NCI-H2029 (cell line): Measurements from ENCODE around the gene FARP1.

Experiments
- DNase-seq: peaks from one replicate; lab custom pipeline; 2025; lab: John Stamatoyannopoulos, UW

The FARP1 gene

GRCh38 chr13:98141509-98142379, 1.1 kb upstream of the FARP1 start:
- no peak for DNase-seq

DNA sequence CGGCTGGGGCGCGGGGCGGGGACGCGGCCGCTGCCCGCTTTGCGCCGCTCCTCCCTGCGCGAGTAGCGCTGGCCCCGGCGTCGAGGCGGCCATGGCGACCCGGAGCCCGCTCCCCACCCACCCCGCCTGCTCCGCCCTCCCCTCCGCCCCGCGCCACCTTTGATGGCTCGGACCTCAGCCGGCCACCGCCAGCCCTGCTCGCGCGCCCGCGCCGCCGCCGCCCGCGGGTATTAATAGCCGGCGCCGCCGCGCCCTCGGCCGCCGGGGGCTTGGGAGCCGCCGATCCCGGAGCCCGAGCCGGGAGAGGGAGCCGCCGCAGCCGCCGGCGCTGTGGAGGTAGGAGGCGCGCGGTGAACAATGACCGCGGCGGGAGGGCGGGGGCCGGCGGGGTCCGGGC, 261 bp downstream of the FARP1 start:
- no peak for DNase-seq

DNA sequence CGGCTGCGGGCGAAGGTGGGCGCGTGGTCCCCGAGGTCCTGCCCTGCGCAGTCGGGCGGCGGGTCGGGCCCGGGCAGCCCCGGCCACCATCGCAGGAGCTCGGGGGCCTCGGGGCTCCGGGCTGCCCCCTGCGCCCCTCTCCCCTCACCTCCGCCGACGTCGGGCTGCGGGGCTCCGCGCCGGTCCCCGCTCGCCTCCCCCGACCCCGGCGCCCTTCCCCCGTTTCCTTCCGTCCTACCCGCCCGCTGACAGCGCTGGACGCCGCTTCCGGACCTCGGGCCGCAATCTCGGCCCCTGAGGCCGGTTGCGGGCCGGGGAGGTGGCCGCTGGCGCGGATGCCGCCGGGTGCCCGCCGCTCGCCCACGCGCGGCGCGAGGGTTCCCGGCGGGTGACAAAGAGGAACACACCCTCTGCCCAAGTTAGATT, 720 bp downstream of the FARP1 start:
- DNase-seq: no peak

- DNase-seq: no peak
Observed at GRCh38 chr13:98144027-98144741, 1.3 kb downstream of the FARP1 start.

DNA sequence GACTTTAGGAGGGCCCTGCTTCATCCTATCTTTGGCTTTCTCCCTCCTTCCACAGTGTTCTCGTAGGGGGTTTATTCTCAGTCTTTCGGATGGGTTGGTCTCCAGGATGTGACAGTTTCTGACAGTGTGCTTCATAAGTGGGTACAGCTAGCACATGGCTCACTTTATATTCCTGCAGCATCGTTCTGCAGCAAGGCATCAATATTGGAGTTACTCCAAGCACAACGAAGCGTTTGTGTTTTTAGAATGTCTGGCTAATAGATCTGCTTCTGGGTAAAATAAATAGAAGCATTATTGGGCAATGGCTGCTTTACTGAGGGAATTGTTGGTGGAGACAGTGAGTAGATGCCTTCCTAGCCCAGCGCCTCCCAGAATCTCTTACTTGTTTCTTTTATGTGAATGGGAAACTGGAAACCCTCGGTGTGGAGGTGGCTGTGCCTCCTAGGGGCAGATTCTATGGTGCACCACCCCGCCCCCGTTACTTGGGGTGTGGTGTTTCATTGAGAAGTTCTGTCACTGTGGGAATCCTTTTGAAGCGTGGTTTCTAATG, 2.0 kb downstream of the FARP1 start:
- DNase-seq: no peak

GRCh38 chr13:98147521-98147920, 4.6 kb downstream of the FARP1 start:
- DNase-seq: no peak

- DNase-seq: no peak
Observed at GRCh38 chr13:98150832-98151479, 8.1 kb downstream of the FARP1 start.

GRCh38 chr13:98155475-98156109, 12.7 kb downstream of the FARP1 start:
- DNase-seq: no peak

- no peak for DNase-seq
Observed at GRCh38 chr13:98156259-98156658, 13.4 kb downstream of the FARP1 start.

GRCh38 chr13:98157188-98157587, 14.3 kb downstream of the FARP1 start:
- no peak for DNase-seq

GRCh38 chr13:98157609-98158008, 14.7 kb downstream of the FARP1 start:
- no peak for DNase-seq

GRCh38 chr13:98158172-98158899, 15.4 kb downstream of the FARP1 start:
- DNase-seq: no peak

GRCh38 chr13:98162935-98163334, 20.0 kb downstream of the FARP1 start:
- DNase-seq: no peak

DNA sequence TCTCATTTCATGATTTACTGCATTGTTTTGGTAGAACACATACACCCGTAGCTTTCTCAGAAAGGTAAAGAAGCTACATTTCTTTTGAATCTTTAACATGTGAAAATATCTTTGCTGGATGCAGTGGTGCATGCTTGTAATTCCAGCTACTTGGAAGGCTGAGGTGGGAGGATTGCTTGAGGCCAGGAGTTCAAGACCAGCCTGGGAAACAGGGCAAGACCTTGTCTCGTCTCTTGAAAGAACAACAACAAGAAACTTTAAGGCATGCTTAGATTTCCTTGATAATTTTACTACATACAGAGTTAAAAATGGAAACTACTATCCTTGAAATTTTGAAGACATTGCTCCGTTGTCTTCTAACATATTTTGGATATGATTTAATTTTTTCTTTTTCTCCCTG, 26.4 kb downstream of the FARP1 start:
- DNase-seq: no peak

- no peak for DNase-seq
Observed at GRCh38 chr13:98171900-98172589, 29.2 kb downstream of the FARP1 start.

- no peak for DNase-seq
Observed at GRCh38 chr13:98172590-98173422, 29.9 kb downstream of the FARP1 start.

GRCh38 chr13:98173431-98174152, 30.7 kb downstream of the FARP1 start:
- DNase-seq: no peak

DNA sequence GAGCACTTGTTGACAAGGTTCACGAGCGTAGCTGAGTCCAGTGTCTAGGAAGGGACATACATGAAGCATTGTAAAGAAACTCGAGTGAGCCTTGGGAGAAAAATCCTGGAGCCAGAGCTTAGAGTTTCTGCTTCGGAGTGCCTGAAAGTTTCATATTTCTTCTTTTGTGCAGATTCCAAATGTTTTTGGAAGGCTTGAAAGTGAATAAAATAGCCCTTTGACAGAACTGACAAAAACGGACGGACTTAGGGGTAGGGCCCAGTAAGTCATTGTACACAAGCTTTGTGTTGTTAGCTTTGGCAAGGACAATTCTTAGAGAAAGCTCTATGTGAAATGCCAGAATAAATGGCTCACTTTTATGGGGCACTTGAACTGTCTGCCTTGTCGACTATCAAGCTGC, 31.4 kb downstream of the FARP1 start:
- DNase-seq: no peak

DNA sequence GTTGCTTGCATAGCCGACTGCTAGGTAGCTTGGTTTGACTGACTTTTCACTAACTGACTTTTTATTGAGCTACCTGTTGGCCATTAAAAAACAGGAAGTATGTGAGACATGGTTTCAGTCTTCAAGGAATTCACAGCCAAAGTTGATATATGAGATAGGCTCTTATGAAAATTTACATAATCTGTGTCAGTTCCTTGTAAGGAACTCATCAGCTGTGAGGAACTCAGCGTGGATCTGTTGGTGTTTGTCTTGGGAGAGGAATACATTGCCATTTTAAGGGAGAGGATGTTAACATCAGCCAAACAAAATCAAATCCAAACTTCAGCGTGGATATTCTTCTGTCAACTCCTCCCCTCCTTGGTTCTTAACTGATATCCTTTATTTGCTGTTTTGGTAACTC, 32.1 kb downstream of the FARP1 start:
- no peak for DNase-seq
